ENCODE results near the gene CHGA.

GRCh38 chr14:92902191-92902590 is 20.8 kb upstream of the CHGA start:
- TF ChIP-seq ARNT (IDR thresholded peaks at IDR 0.05) (no peak), HDGF (IDR thresholded peaks at IDR 0.05; ENCODE audit: borderline replicate concordance) (no peak), LEF1 (IDR thresholded peaks at IDR 0.05; ENCODE audit: borderline replicate concordance) (no peak), SP1 (IDR thresholded peaks at IDR 0.05) (no peak), FOXA1 (IDR thresholded peaks at IDR 0.05) (no peak), BHLHE40 (IDR thresholded peaks at IDR 0.05; ENCODE audit: borderline replicate concordance) (no peak), ELF4 (IDR thresholded peaks at IDR 0.05) (no peak), SUZ12 (IDR thresholded peaks at IDR 0.05) (no peak)

All from HEK293T (cell line).